Brain microvascular endothelial cell (primary cell): ENCODE measurements around the gene SLC24A3.

Experiments
- DNase-seq: peaks from one replicate; pipeline ENCODE4 v3.0.0-alpha.2; 2020
- H3K27ac ChIP-seq: fragments of 250-450 bp; sonication (Bioruptor Pico); 2 replicates; pipeline ENCODE4 v1.5.1; 2020; ENCODE audit warnings: mild to moderate bottlenecking, moderate library complexity
- H3K27me3 ChIP-seq: fragments of 250-450 bp; sonication (Bioruptor Pico); replicated peaks from 2 replicates; pipeline ENCODE4 v1.5.1; 2020; ENCODE audit warnings: mild to moderate bottlenecking
- H3K36me3 ChIP-seq: fragments of 250-450 bp; sonication (Bioruptor Pico); replicated peaks from 2 replicates; pipeline ENCODE4 v1.5.1; 2020; ENCODE audit warnings: mild to moderate bottlenecking
- H3K4me3 ChIP-seq: 2 replicates; pipeline ENCODE4 v1.5.1; 2011; ENCODE audit warnings: low read depth, mild to moderate bottlenecking, control low read depth, low read length, moderate library complexity
- CTCF ChIP-seq: IDR thresholded peaks from 2 replicates; pipeline ENCODE4 v1.5.1; 2011; ENCODE audit warnings: low read depth, mild to moderate bottlenecking, moderate library complexity, low read length, control low read depth, inconsistent platforms; ENCODE audit errors: missing control alignments
- in situ Hi-C: cut with HindIII; loops from 2 replicates; pipeline ENCODE4 v1.10.0; 2017; ENCODE audit warnings: low sequenced_read_pairs, low pct_ligation_motif_present

Gene SLC24A3

DNA sequence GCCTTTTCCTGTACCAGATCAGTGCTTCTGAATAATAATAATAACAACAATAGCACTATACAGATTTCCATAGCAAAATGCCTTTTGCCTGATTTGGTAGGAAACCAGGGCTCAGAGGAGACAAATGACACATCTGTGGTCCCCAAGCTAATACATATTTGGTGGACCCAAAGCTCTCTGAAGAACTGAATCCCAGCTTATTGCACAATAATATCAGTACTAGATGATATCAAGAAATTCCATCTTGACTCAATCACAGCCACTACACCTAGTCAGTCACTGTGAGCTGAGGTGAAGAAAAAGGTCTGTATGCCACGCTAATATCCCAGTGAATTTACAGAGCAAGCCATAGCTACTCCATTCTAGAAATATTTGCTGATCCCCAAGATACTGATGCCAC is 275.0 kb downstream of the SLC24A3 start:
- DNase-seq, result no peak
- no peaks in the 10 kb centered on the region for H3K36me3 ChIP-seq
- TF ChIP-seq CTCF, result no peak
- in situ Hi-C loops, result no loop called here
- H3K4me3 ChIP-seq, result no peak overlapping the region
- H3K27me3 ChIP-seq, result no peaks in the 10 kb centered on the region
- no peak overlapping the region for H3K27ac ChIP-seq

DNA sequence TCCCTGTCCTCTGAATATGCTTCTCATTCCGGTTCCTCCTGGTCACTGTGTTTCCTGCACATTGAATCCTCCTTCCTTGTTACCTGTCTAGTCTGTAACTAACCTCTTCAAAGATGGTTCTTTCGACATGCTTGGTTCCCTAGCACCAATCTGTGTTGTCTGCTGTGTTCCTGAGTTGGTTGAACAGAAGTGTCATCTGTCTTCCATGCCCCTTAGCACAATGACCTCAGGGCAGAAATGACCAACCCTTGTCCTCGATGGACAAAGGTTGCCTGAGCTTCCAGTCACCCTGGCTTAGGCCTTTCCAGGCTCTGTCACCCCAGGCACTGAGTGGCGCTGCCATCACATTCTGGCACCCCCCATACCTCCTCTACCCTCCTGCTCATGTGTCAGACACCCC is 278.8 kb downstream of the SLC24A3 start:
- no peak for DNase-seq
- Histone ChIP-seq H3K27ac (no peak overlapping the region), H3K27me3 (no peaks in the 10 kb centered on the region), H3K4me3 (no peak overlapping the region), H3K36me3 (no peaks in the 10 kb centered on the region)
- no peak for TF ChIP-seq CTCF
- in situ Hi-C loops, result no loop called here

DNA sequence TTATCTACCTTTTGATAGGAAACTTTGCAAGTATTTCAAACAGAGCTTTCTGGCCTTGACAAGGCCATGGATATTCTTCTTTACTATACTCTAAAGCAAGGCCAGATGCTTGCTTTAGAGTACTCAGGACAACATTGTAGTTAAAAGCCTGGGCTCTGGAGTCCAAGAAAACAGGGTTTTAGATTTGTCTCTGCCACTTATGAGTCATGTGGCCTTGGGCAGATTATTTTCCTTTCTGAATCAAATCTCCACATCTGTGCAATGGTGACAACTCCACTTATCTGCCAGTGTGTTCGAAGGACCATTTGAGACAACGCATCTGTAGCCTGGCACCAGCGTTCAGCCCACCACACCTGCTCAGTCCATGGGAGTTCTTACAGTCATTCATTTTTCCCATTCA is 279.7 kb downstream of the SLC24A3 start:
- no peak for TF ChIP-seq CTCF
- in situ Hi-C loops, result no loop called here
- H3K27me3 ChIP-seq, result no peaks in the 10 kb centered on the region
- H3K27ac ChIP-seq, result no peak overlapping the region
- no peak overlapping the region for H3K4me3 ChIP-seq
- DNase-seq, result no peak
- H3K36me3 ChIP-seq, result no peaks in the 10 kb centered on the region

DNA sequence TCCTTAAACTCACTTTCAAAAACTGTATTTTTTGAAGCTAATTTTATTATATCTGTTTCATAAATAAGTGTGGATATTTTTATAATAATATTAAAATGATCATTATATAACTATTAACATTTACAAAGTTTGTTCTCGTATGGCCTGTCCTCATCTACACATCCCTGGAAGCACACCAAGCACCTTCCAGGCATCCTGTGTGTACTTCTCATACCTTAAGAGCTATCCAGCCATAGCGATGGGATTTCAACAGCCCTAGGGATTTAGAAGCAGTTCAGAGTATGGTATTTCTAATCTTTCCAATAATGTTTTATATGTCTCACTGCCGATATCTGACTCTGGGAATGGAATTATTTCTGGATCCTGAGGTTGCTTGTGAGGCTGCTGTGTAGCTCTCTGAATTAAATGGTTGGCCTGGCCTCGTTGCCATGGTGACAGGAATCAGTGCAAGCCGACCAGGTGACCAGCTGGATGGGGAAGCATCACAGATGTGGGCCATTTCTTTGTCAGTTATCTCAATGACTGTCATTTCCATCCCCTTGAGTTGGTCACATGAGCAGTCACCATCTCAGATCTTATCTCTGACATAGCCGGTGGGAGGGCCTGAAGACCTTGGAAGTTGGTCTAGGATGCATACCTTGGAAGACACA is 280.4 kb downstream of the SLC24A3 start:
- in situ Hi-C loops, result no loop called here
- H3K27me3 ChIP-seq, result no peaks in the 10 kb centered on the region
- H3K27ac ChIP-seq, result no peak overlapping the region
- no peak overlapping the region for H3K4me3 ChIP-seq
- no peak for DNase-seq
- no peak for TF ChIP-seq CTCF
- no peaks in the 10 kb centered on the region for H3K36me3 ChIP-seq

DNA sequence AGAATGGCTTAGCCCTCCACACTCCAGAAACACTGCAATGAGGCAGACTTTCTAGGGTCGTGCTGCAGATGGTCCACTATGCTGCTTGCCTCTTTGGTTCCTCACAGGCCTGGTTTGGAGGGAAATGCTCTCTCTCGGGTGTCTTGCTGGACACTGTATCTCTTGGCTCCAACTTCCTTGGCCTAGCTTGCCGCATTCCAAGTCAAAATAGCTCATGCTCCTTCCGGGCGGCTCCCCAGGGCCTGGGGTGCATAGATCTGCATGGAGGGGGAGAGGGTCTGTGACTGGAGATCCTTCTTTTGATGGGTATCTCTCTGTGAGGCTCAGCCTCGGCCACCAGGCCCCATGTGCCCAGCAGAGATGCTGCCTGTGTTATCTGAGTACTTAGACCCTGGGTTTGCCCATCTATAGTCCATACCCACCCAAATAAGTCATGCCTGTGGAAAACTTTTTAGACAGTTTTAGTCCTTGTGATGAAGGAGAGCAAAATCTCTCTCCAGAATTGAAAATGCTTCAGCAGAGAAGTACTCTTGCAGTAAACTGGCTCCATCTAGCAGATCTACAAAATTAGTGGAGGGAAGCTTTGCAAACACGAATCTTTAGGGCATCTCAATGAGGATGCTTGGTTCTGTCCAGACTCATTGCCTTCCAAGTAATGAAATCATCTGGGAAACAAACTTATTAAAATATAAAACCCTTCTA is 281.5 kb downstream of the SLC24A3 start:
- Histone ChIP-seq H3K36me3 (no peaks in the 10 kb centered on the region), H3K4me3 (no peak overlapping the region), H3K27ac (no peak overlapping the region), H3K27me3 (no peaks in the 10 kb centered on the region)
- in situ Hi-C loops, result no loop called here
- no peak for DNase-seq
- no peak for TF ChIP-seq CTCF
